GM12878 (cell line): ENCODE data around the gene PTPN21. TPM values are rescaled to one million over a fixed set of nuclear protein-coding genes. Genes with fewer than 3 reads are reported as not detected.

Source experiments
- ATAC-seq: fragments of 200-7000 bp; cut with Tn5 transposase; 3 replicates; pipeline ENCODE4 v1.9.1; 2020; ENCODE audit warnings: mild to moderate bottlenecking, moderate library complexity
- BruUV-seq: library from RNA; stranded (reverse); fragments of 400-500 nt; replicated peaks from 2 replicates; lab custom pipeline; 2021; lab: Mats Ljungman, UMichigan
- CTCF ChIA-PET: fragments of 300-600 bp; sonication (Branson Sonifier 250); formaldehyde crosslinking; extraction: SDS; loops from one replicate; lab custom pipeline; 2021; ENCODE audit warnings: inconsistent platforms; lab: Yijun Ruan, JAX
- POLR2A ChIA-PET: fragments of 350-600 bp; formaldehyde crosslinking; extraction: SDS; loops from one replicate; lab custom pipeline; 2021; ENCODE audit warnings: inconsistent platforms; lab: Charles Lee
- RAD21 ChIA-PET: fragments of 300-600 bp; sonication (Branson Sonifier 250); formaldehyde crosslinking; loops from one replicate; lab custom pipeline; 2023; ENCODE audit warnings: antibody characterized with exemption; ENCODE audit not compliant: unreplicated experiment; lab: Charles Lee
- SMC1A ChIA-PET: fragments of 300-600 bp; sonication (Branson Sonifier 250); formaldehyde crosslinking; loops from one replicate; lab custom pipeline; 2023; ENCODE audit not compliant: unreplicated experiment, uncharacterized antibody; lab: Charles Lee
- DNase-seq: peaks from one replicate; pipeline ENCODE4 v3.0.0-alpha.2; 2011; ENCODE audit warnings: low read depth, low spot score
- FAIRE-seq: peaks from 3 replicates; lab custom pipeline; 2011; peaks lifted over from hg19 to GRCh38; lab: Jason Lieb, UNC
- H2AFZ ChIP-seq: 2 replicates; pipeline ENCODE4 v1.6.0; 2011; ENCODE audit warnings: low read depth, low read length, control low read depth; ENCODE audit not compliant: control insufficient read depth
- H3K27ac ChIP-seq: 2 replicates; pipeline ENCODE4 v1.5.1; 2011; ENCODE audit warnings: control low read depth; ENCODE audit not compliant: control insufficient read depth, insufficient read depth
- H3K27me3 ChIP-seq, 2 experiments: replicated peaks in 1 of 2; 2 replicates each; pipeline versions ENCODE4 v1.6.0 to v1.6.1; 2011; ENCODE audit warnings: low read length in 1 of 2; ENCODE audit not compliant: control insufficient read depth in 2 of 2, insufficient read depth in 2 of 2
- H3K36me3 ChIP-seq, 2 experiments: 2 replicates each; pipeline ENCODE4 v1.5.1; 2011; ENCODE audit warnings: low read length in 1 of 2; ENCODE audit not compliant: control insufficient read depth in 2 of 2, insufficient read depth in 2 of 2
- H3K4me1 ChIP-seq: 2 replicates; pipeline ENCODE4 v1.6.1; 2011; ENCODE audit warnings: mild to moderate bottlenecking, low read length, moderate library complexity, mixed read lengths; ENCODE audit not compliant: control insufficient read depth, insufficient read depth
- H3K4me2 ChIP-seq: 2 replicates; pipeline ENCODE4 v1.6.0; 2011; ENCODE audit warnings: control low read depth; ENCODE audit not compliant: control insufficient read depth, insufficient read depth
- H3K4me3 ChIP-seq: fragments of 200-600 bp; sonication (generic); 2 replicates; pipeline ENCODE4 v1.5.1; 2016
- H3K79me2 ChIP-seq: 2 replicates; pipeline ENCODE4 v1.6.0; 2011; ENCODE audit warnings: low read length; ENCODE audit not compliant: control insufficient read depth, insufficient read depth
- H3K9ac ChIP-seq: 2 replicates; pipeline ENCODE4 v1.8.0; 2011; ENCODE audit warnings: low read length, control low read depth, mixed read lengths; ENCODE audit not compliant: control insufficient read depth, insufficient read depth
- H3K9me3 ChIP-seq: replicated peaks from 3 replicates; pipeline ENCODE4 v1.5.1; 2011; ENCODE audit warnings: mild to moderate bottlenecking, low read length; ENCODE audit not compliant: control insufficient read depth, insufficient read depth
- H4K20me1 ChIP-seq: 2 replicates; pipeline ENCODE4 v1.6.0; 2011; ENCODE audit not compliant: control insufficient read depth, insufficient read depth
- CBFB ChIP-seq: IDR thresholded peaks from 2 replicates; pipeline ENCODE4 v1.6.1; 2016; ENCODE audit warnings: antibody characterized with exemption, low read depth
- CREM ChIP-seq: IDR thresholded peaks from 2 replicates; pipeline ENCODE4 v1.6.1; 2014; ENCODE audit warnings: antibody characterized with exemption, low read depth
- HCFC1 ChIP-seq: fragments of 150-350 bp; IDR thresholded peaks from 2 replicates; pipeline ENCODE4 v1.6.1; 2014; ENCODE audit warnings: low read length
- HDAC2 ChIP-seq: fragments of 200-600 bp; sonication (generic); IDR thresholded peaks from 2 replicates; pipeline ENCODE4 v1.6.1; 2017
- MTA3 ChIP-seq: IDR thresholded peaks from 2 replicates; pipeline ENCODE4 v1.6.1; 2012; ENCODE audit warnings: low read length, inconsistent platforms, borderline replicate concordance
- POU2F2 ChIP-seq: IDR thresholded peaks from 3 replicates; pipeline ENCODE4 v1.6.1; 2011; ENCODE audit warnings: low read depth, mild to moderate bottlenecking, low read length, borderline replicate concordance
- RFX5 ChIP-seq: IDR thresholded peaks from 2 replicates; pipeline ENCODE4 v1.6.1; 2011; ENCODE audit warnings: low read depth, low read length, improper control_type of control experiment
- SMAD5 ChIP-seq: IDR thresholded peaks from 2 replicates; pipeline ENCODE4 v1.6.1; 2016; ENCODE audit warnings: antibody characterized with exemption, low read depth
- SRF ChIP-seq, 2 experiments: IDR thresholded peaks; 2 replicates each; pipeline ENCODE4 v1.6.1; 2011; ENCODE audit warnings: low read depth in 2 of 2, low read length in 2 of 2, mild to moderate bottlenecking in 1 of 2, moderate library complexity in 1 of 2
- YY1 ChIP-seq: IDR thresholded peaks from 2 replicates; pipeline ENCODE4 v1.6.1; 2011; ENCODE audit warnings: low read depth, mild to moderate bottlenecking, low read length
- ZNF207 ChIP-seq: fragments of 450-650 bp; IDR thresholded peaks from 2 replicates; pipeline ENCODE4 v1.6.1; 2014; ENCODE audit warnings: antibody characterized with exemption, mild to moderate bottlenecking, borderline replicate concordance
- WGBS: methylation state at CpG from one replicate; pipeline ENCODE4 v1.1.6; 2016; ENCODE audit warnings: low lambda C conversion rate; ENCODE audit not compliant: insufficient replicate concordance, insufficient coverage; ENCODE audit errors: missing lambda C conversion rate; 5-methylcytosine and 5-hydroxymethylcytosine counted together
- in situ Hi-C: fragments of 300-500 bp; cut with MboI; formaldehyde crosslinking; loops from 9 replicates; pipeline ENCODE4 v1.14.3; 2018; ENCODE audit warnings: mixed read lengths
- intact Hi-C: fragments of 100-400 bp; cut with micrococcal nuclease; formaldehyde crosslinking; loops from one replicate; pipeline ENCODE4 v1.14.2; 2022; ENCODE audit not compliant: unreplicated experiment
- polyA plus RNA-seq, 11 experiments: library from polyadenylated mRNA; depleted of rRNA in 4 of 11; unstranded in 6 of 11; stranded (reverse) in 5 of 11; fragments of >200 nt; fragmentation: Nextera tagmentation in 4 of 11; fragmentation: Illumina TruSeq in 1 of 11; extraction: Ambion mirVana in 4 of 11; extraction: Trizol in 1 of 11; gene quantifications; 1 replicate in 1 of 11; 2 replicates in 10 of 11; pipeline versions ENCODE4 v1.2.1 to v1.2.3, GENCODE V29; 2011 to 2016; ENCODE audit warnings: inconsistent platforms in 2 of 11, missing spikeins in 2 of 11, low read depth in 1 of 11
- total RNA-seq, 4 experiments: library from RNA; depleted of rRNA in 3 of 4; stranded (reverse); fragments of >200 nt in 3 of 4; fragmentation: Illumina TruSeq in 1 of 4; extraction: Trizol in 1 of 4; gene quantifications; 2 replicates each; pipeline versions ENCODE4 v1.2.1 to v1.2.3, GENCODE V29; 2013 to 2021
- TF ChIP-seq, protein P1 (sequence below): fragments of 450-650 bp; formaldehyde crosslinking; IDR thresholded peaks from 2 replicates; pipeline ENCODE4 v1.4.0; 2022; ENCODE audit warnings: mild to moderate bottlenecking, moderate library complexity
- TF ChIP-seq, protein P2 (sequence below): fragments of 450-650 bp; IDR thresholded peaks from 2 replicates; pipeline ENCODE4 v1.6.1; 2016; ENCODE audit warnings: mild to moderate bottlenecking

PTPN21 gene
- total and polyA plus RNA-seq, 10 of the 15 experiments (the other 5 are each of a cell fraction or from before 2014, with no cell fraction given): 0.01 to 0.23 (median 0.04) TPM; not detected in 3

DNA sequence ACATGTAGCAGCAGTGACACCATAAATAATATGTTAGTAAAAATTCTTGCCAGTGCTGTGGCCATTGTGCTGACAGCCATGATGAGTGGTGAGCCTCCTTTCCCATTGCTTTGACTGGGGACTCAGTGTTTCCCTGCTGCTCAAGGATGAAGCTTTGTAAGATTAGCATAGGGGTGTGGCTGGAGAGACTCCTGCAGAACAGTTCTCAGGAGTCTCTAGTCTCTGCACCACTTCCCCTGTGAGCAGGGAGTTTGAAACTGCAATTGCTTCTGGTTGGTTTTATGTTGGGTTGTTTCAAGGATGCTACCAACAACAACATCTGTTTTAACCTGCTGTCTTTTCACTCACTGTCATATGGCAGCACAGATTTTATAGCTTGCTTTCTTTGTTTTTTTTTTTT, 49.4 kb upstream of the PTPN21 start:
- no TSS peak for BruUV-seq

DNA sequence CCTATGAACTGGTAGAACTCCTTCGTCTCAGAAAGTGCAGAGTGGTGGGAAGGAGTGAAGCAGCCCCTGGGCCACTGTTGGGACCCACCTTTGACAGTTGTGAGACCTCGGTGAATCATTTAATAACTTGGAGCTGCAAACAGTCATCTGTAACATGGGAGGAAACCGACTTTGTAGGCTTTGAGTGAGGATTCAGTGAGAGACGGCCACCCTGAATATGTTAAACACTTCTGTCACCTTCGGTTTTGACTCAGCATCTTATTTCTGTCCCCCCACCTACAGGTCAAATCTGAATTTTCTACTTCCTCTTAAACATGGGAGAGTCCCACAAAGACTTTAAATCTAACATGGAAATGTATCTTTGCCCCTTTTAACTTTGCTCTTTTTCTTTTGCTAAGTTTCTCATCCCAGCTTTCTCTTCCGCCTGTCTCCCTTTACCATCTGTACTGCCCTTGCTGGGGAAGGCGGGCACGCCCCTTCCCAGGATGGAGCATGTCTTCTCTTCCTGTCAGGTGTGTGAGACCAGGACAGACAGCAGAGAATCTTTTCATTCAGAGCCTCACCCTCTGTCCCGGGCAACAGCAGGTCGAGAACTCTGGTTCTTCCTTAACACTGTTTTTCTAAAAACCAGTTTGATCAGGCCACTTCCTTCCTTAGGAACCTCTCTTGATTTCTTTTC, 45.1 kb upstream of the PTPN21 start:
- Histone ChIP-seq H3K4me2 (peak overlapping the region; percentile 95), H3K36me3 (peaks cover 8 to 11% of the 10 kb centered on the region in 2 experiments; a peak in 3 of 4 replicates), H4K20me1 (no peaks in the 10 kb centered on the region; the same call in 1 of the 2 replicates), H3K9ac (peak overlapping the region; percentile 71), H3K27me3 (no peaks in the 10 kb centered on the region), H3K4me3 (peak overlapping the region; percentile 63), H3K27ac (peak overlapping the region; percentile 93), H3K4me1 (peaks cover 28% of the 10 kb centered on the region), H3K9me3 (no peaks in the 10 kb centered on the region), H3K79me2 (no peaks in the 10 kb centered on the region), H2AFZ (peak overlapping the region; percentile 84)
- SMC1A ChIA-PET: interaction anchor here (0.6 to 2.2 kb wide), 3 partner anchors 35 to 607 kb away, joined by 3 to 7 read pairs (median 4); no protein-coding TSS in a partner anchor
- no TSS peak for BruUV-seq
- POLR2A ChIA-PET: interaction anchor here (0.6 kb wide), 1 partner anchor 102 kb away, joined by 3 read pairs; no protein-coding TSS in a partner anchor
- intact Hi-C loops (no loop called here), in situ Hi-C loops (no loop called here)
- 0% methylated on average over 10 of the region's 10 CpGs for WGBS
- ATAC-seq: peak; percentile 94
- no peak for FAIRE-seq
- CTCF ChIA-PET: interaction anchor here (1.1 to 1.2 kb wide), 2 partner anchors 37 to 68 kb away, joined by 3 to 4 read pairs; partner anchors contain the start of gene ZC3H14
- RAD21 ChIA-PET: interaction anchor here (0.7 to 1.3 kb wide), 5 partner anchors 13 to 70 kb away, joined by 3 to 7 read pairs (median 3); no protein-coding TSS in a partner anchor
- peak; percentile 77 for DNase-seq
- TF ChIP-seq RFX5 (no peak), CBFB (0 out of 2 replicates have a peak, but pooled peaks have one; percentile 17), SRF (IDR thresholded peaks at IDR 0.05; ENCODE audit: low read depth in 2 of 2, low read length in 2 of 2) (peak in 1 of 2 experiments; percentile 59; a peak in 1 of 4 replicates), HDAC2 (no peak), POU2F2 (peak; percentile 91; the same call in 2 of the 3 replicates), ZNF207 (no peak), CREM (peak; percentile 89), HCFC1 (no peak), SMAD5 (no peak), MTA3 (peak; percentile 51)
- TF ChIP-seq, protein P1, sequence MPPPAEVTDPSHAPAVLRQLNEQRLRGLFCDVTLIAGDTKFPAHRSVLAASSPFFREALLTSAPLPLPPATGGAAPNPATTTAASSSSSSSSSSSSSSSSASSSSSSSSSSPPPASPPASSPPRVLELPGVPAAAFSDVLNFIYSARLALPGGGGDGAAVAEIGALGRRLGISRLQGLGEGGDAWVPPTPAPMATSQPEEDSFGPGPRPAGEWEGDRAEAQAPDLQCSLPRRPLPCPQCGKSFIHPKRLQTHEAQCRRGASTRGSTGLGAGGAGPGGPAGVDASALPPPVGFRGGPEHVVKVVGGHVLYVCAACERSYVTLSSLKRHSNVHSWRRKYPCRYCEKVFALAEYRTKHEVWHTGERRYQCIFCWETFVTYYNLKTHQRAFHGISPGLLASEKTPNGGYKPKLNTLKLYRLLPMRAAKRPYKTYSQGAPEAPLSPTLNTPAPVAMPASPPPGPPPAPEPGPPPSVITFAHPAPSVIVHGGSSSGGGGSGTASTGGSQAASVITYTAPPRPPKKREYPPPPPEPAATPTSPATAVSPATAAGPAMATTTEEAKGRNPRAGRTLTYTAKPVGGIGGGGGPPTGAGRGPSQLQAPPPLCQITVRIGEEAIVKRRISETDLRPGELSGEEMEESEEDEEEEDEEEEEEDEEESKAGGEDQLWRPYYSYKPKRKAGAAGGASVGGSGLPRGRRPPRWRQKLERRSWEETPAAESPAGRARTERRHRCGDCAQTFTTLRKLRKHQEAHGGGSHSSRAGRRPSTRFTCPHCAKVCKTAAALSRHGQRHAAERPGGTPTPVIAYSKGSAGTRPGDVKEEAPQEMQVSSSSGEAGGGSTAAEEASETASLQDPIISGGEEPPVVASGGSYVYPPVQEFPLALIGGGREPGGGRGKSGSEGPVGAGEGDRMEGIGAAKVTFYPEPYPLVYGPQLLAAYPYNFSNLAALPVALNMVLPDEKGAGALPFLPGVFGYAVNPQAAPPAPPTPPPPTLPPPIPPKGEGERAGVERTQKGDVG (CRISPR knock-in tag): no peak
- TF ChIP-seq, protein P2, sequence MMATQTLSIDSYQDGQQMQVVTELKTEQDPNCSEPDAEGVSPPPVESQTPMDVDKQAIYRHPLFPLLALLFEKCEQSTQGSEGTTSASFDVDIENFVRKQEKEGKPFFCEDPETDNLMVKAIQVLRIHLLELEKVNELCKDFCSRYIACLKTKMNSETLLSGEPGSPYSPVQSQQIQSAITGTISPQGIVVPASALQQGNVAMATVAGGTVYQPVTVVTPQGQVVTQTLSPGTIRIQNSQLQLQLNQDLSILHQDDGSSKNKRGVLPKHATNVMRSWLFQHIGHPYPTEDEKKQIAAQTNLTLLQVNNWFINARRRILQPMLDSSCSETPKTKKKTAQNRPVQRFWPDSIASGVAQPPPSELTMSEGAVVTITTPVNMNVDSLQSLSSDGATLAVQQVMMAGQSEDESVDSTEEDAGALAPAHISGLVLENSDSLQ: no peak

More for the DNA sequence above, 49.4 kb upstream of the PTPN21 start:
- Histone ChIP-seq H3K27ac (no peak overlapping the region), H3K9me3 (no peaks in the 10 kb centered on the region), H2AFZ (no peak overlapping the region), H3K4me1 (peaks cover 17% of the 10 kb centered on the region), H3K4me3 (no peak overlapping the region), H3K9ac (no peak overlapping the region), H4K20me1 (no peaks in the 10 kb centered on the region), H3K36me3 (peaks cover 11 to 16% of the 10 kb centered on the region in 2 experiments), H3K27me3 (no peaks in the 10 kb centered on the region), H3K4me2 (no peak overlapping the region), H3K79me2 (no peaks in the 10 kb centered on the region)
- in situ Hi-C loops (no loop called here), intact Hi-C loops (no loop called here)
- FAIRE-seq (no peak), ATAC-seq (no peak), DNase-seq (no peak)
- ChIA-PET POLR2A (no interaction called here), RAD21 (interaction anchor here (1.1 kb wide), 1 partner anchor 23 kb away, joined by 4 read pairs; no protein-coding TSS in a partner anchor), CTCF (no interaction called here), SMC1A (no interaction called here)
- no peak for TF ChIP-seq YY1
